ENCODE measurements around the gene SCG5.

The SCG5 gene

GRCh38 chr15:32716216-32716914 lies 74.9 kb downstream of the SCG5 start:
- TF ChIP-seq REST (IDR thresholded peaks at IDR 0.05; ENCODE audit: insufficient read depth in 1 of 2, low read depth in 2 of 2, low read length in 2 of 2) (no peak), POLR2AphosphoS5 (IDR thresholded peaks at IDR 0.05; ENCODE audit: low read depth, low read length) (no peak), SIN3A (IDR thresholded peaks at IDR 0.05; ENCODE audit: borderline replicate concordance, insufficient read depth, low read length) (no peak), FOXP2 (optimal IDR thresholded peaks at IDR 0.05; ENCODE audit: borderline replicate concordance, extremely low read depth, extremely low read length, insufficient read depth) (no peak), TAF1 (IDR thresholded peaks at IDR 0.05; ENCODE audit: borderline replicate concordance, insufficient read depth, low read length) (no peak)

GRCh38 chr15:32716915-32717425 lies 75.5 kb downstream of the SCG5 start:
- TF ChIP-seq REST (IDR thresholded peaks at IDR 0.05; ENCODE audit: insufficient read depth in 1 of 2, low read depth in 2 of 2, low read length in 2 of 2) (no peak), SIN3A (IDR thresholded peaks at IDR 0.05; ENCODE audit: borderline replicate concordance, insufficient read depth, low read length) (no peak), FOXP2 (optimal IDR thresholded peaks at IDR 0.05; ENCODE audit: borderline replicate concordance, extremely low read depth, extremely low read length, insufficient read depth) (no peak), POLR2AphosphoS5 (IDR thresholded peaks at IDR 0.05; ENCODE audit: low read depth, low read length) (no peak), TAF1 (IDR thresholded peaks at IDR 0.05; ENCODE audit: borderline replicate concordance, insufficient read depth, low read length) (no peak)

- TF ChIP-seq REST (IDR thresholded peaks at IDR 0.05; ENCODE audit: insufficient read depth in 1 of 2, low read depth in 2 of 2, low read length in 2 of 2) (no peak), SIN3A (IDR thresholded peaks at IDR 0.05; ENCODE audit: borderline replicate concordance, insufficient read depth, low read length) (no peak), FOXP2 (optimal IDR thresholded peaks at IDR 0.05; ENCODE audit: borderline replicate concordance, extremely low read depth, extremely low read length, insufficient read depth) (no peak), POLR2AphosphoS5 (IDR thresholded peaks at IDR 0.05; ENCODE audit: low read depth, low read length) (no peak)
Measured at GRCh38 chr15:32717426-32718226, 76.1 kb downstream of the SCG5 start, which contains the start of gene GREM1. Gene GREM1 (plus strand): TSS chr15:32718004. CDS start chr15:32730691, 12,687 bp downstream.

GRCh38 chr15:32718227-32718820 lies 76.8 kb downstream of the SCG5 start:
- TF ChIP-seq SIN3A (IDR thresholded peaks at IDR 0.05; ENCODE audit: borderline replicate concordance, insufficient read depth, low read length) (no peak), REST (IDR thresholded peaks at IDR 0.05; ENCODE audit: insufficient read depth in 1 of 2, low read depth in 2 of 2, low read length in 2 of 2) (no peak), POLR2AphosphoS5 (IDR thresholded peaks at IDR 0.05; ENCODE audit: low read depth, low read length) (no peak), TAF1 (IDR thresholded peaks at IDR 0.05; ENCODE audit: borderline replicate concordance, insufficient read depth, low read length) (no peak), FOXP2 (optimal IDR thresholded peaks at IDR 0.05; ENCODE audit: borderline replicate concordance, extremely low read depth, extremely low read length, insufficient read depth) (no peak)
